HG02840 (cell line): ENCODE results near the gene PPFIA1.
"Not testable (repeated sequence)": the region's sequence is repeated elsewhere in the genome, so short reads cannot be mapped to it uniquely, and the experiment has no call there.

Source experiments
- ATAC-seq: cut with Tn5 transposase; IDR thresholded peaks from one replicate; pipeline ENCODE4 v1.9.1; 2021; ENCODE audit warnings: mild to moderate bottlenecking, moderate library complexity, moderate number of reproducible peaks; ENCODE audit not compliant: unreplicated experiment, low FRiP score

PPFIA1 gene

DNA sequence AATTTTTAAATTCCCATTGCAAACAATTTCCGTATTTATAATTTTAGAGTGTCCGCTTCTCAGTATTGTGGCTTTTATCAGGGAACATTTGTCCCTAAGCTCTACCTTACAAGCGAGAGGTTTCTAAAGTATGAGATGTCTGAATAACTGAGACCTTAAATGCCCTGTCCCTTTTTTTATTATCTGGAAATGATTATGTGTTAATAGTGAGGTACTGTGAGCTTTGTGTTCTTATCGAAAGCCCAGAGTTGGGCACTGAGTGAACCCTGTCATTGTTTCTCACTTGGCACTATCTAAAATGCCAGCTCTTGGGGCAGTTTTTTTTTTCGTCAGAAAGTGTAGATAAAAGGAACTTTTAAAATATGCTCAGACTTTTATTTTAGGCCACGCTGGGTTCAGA is 137.3 kb downstream of the PPFIA1 start:
- ATAC-seq, result no peak

- ATAC-seq, result not testable (repeated sequence)
Observed at GRCh38 chr11:70408326-70408725, 137.8 kb downstream of the PPFIA1 start.

DNA sequence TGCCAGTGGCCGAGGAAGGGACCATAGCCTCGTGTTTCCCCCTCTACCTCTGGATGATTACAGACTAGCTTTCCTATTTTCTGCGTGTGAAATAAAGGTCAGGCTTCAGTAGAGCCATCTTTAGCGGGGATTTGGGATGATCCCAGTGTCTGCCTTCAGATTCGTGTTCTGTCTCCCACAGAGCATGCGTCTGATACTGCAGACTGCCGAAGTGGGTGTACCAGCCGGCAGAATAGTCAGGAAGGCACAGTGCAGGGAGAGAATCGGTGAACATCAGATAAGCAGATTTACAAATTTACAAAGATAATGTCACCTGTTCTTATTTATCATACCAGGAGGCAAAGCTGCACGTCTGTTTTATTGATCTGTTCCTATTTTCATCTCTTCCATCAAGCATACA is 138.9 kb downstream of the PPFIA1 start:
- no peak for ATAC-seq

DNA sequence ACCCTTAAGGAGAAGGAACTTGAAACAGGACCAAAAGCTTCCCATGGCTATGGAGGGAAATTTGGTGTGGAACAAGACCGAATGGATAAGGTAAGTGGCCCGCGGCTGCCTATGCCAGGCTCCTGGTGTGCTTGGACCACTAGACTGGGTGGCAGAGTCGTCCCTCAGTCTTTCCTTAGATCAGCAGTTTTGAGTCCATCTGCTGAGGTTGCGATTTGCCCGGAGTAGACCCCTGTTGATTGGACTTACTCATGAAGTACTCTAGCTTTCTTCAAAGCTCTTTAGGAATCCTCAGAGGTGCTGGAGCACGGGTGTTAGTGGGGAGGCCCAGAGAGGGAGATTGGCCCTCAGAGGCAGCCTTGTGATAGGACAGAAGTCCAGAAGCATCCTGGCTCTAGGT is 139.4 kb downstream of the PPFIA1 start:
- no peak for ATAC-seq

DNA sequence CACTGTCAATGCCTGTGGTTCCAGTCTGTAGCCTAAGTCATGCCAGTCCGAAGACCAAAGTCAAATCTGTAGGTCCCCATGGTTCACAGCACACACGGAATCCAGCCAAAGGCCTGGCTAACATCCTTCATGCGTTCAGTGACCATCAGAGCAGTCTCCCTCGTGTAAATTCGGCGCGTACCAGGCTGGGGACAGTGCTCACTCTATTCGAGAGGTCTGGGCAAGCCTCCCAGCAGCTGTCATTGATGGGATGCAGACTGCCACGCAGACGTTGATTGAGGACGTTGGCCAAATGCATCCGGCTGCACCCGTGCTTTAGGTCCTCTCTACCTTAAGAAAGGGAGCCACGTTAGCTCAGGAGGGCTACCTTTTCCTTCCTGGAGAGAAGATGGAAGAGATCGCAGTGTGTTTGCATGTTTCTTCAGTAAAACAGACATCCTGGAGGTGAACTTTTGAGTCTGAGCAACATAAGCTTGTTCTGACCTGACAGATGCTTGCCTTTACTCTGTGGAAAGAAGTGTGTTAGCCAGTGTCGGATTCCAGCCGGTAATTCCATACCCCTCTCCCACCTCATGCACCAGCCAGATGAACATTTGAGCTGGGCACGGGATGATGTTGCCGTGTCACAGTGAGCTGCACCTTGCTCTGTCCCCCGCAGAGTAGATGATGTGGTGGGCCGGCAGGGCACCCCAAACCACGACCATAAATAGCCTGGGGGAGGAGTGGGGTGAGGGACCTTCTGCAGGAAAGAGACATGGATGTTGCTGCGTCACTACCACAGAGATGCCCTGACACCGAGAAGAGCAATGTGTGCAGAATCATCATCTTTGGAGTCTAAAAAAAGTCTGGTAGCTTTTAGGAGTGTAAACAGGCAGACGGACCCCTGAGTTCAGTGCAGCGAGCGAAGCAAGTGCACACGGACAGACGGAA is 140.1 kb downstream of the PPFIA1 start:
- no peak for ATAC-seq

GRCh38 chr11:70411713-70412452 is 141.4 kb downstream of the PPFIA1 start:
- ATAC-seq, result no peak

- ATAC-seq, result no peak
Observed at GRCh38 chr11:70413151-70413550, 142.7 kb downstream of the PPFIA1 start.

DNA sequence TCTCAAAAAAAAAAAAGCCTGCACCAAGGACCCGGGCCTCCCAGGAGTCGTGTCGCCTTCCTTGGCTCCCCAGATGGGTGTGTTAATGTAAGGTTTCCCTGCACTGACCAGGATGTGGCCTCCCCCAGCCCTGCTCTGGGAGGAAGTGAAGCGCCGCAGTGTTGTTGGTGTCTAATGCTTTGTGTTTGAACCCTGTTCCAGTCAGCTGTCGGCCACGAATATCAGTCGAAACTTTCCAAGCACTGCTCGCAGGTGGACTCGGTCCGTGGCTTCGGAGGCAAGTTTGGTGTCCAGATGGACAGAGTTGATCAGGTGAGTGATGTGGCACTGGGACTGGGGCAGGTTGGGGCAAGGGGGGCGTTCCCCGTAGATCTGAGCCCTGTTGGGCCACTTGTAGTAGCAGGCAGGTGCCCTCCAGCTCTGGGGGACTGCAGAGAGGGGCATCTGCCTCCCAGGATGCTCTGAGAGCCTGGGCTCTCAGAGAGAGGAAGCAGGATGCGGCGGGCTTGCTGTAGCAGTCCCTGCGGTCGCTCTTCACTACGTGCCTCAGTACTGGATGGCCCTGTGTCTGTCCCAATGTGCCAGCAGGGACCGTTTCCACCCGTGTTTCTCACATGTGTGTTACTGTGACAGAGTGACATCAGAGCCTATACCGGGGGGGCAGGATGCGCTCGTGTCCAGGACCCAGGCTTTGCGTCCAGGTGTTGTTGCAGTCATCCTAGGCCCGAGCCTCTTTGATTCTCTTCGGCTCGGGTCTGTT is 144.0 kb downstream of the PPFIA1 start:
- ATAC-seq, result no peak

DNA sequence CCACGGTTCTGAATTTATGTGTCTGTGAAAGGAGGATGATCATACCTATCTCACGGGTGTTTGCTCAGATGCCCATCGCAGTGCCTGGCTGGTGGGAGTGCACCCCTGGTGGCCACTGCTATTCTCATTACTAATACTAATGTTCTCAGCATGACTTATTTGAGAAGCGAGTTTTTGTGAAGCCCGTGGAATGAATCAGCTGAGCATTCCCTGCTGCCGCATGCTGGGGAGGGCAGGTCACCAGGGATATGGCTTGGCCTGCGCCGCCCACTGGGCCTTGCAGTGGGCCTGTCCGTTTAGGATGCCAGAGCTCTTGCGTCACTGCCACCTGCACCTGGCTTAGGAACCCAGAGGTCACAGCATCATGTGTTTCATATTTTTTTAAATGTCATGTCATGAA is 144.7 kb downstream of the PPFIA1 start:
- no peak for ATAC-seq

DNA sequence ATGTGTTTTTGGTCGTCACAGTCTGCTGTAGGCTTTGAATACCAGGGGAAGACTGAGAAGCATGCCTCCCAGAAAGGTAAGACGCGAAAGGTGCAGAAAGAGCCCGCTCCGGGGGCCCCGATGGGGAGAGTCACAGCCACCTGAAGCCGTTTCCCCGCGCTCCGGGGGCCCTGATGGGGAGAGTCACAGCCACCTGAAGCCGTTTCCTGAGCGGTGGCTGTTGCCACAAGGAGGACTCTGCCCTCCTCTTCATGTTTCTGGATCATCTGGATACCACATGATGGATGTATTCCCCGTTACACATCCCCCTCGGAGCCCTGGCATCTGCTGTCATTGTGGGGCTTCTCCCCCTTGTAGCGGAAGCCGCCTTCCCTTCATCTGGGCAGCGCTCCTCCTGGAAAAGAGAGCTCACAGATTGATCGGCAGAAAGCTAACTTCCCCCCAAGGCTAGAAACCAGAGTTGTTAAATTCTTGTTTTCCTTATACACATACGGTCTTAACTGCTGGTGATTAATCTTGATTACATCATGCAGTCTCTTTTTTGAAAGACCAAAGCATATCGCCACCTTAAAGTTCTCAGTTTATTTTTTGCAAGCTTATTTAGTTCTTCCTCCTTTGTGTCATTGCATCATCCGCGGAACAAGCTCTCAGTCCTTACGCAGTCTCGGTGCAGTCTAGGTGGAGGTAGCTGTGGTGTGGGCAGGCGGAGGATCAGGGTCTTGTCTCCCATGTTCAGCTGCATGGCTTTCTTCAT is 145.3 kb downstream of the PPFIA1 start:
- no peak for ATAC-seq

DNA sequence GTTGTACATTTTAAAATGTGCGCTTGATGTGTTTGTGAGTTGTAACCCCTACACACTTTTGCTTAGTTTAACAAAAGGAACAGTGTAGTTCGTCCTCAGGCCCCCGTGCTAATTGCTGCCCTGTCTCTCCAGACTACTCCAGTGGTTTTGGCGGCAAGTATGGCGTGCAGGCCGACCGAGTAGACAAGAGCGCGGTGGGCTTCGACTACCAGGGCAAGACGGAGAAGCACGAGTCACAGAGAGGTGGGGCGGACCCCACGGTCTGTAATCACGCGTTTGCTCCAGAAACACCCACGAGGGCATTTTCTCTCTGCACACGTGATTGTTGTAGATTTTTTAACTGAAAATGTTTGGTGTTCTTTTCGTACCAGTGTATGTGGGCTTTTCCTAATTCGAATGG is 146.4 kb downstream of the PPFIA1 start:
- ATAC-seq, result no peak

GRCh38 chr11:70418130-70418529 is 147.6 kb downstream of the PPFIA1 start:
- no peak for ATAC-seq

DNA sequence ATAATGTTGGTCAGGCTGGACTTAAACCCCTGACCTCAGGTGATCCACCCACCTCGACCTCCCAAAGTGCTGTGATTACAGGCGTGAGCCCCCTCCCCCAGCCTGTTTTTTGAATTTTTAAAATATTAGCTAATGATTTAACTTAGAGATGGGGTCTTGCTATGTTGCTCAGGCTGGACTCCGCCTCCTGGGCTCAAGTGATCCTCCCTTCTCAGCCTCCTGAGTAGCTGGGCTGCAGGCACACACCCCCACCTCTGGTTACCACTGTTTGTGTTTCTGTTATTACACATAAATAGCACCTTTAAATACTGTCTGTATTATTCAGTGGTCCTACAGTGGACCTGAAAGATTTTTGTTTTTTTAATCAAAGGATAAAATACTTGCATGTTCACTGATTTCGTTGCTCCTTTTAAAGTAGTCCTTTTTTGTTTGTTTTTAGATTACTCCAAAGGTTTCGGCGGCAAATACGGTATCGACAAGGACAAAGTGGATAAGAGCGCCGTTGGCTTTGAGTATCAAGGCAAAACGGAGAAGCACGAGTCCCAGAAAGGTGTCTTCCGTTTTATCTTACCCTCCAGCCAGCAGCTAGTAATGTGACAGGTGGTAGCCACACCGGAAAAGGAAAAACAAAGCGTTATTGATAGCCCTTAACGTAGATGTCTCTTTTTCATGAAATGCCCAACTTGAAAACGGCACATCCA is 149.0 kb downstream of the PPFIA1 start:
- ATAC-seq, result no peak

GRCh38 chr11:70420008-70420464 is 149.5 kb downstream of the PPFIA1 start:
- no peak for ATAC-seq

DNA sequence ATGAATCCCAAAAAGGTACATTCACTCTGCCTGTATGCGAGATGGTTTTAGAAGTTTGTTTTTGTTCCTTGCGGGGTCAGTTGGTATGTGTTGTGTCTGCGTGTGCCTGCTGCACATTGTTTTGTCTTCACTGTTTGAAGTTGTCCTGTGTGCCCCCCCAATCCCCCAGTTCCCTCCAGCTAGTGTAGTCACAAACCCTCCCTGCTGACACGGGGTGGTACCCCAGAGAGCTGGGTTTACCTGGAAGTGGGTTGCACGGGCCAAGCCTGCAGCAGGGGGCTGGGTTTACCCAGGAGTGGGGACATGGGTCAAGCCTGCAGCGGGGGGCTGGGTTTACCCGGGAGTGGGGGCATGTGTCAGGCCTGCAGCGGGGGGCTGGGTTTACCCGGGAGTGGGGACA is 150.0 kb downstream of the PPFIA1 start:
- no peak for ATAC-seq

DNA sequence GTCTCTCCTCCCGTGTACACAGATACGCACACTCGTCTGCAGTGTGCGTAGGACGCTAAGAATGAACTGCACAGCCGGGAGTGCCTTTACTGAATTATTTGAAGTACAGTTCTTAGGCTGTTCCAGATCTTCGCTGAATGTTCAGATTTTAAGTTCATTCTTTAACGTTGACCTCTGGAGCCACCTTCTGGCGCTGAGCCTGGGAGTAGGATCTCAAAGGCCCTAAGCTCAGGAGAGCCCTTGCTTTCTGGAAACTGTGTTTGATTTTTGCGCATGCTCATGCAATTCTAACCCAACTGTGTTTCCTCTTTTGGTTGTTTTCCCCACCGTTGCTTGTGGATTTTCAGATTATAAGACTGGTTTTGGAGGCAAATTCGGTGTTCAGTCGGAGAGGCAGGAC is 150.6 kb downstream of the PPFIA1 start:
- ATAC-seq, result no peak

- ATAC-seq, result no peak
Observed at GRCh38 chr11:70422692-70423522, 152.4 kb downstream of the PPFIA1 start.
